ENCODE measurements around the gene ANKS6.

DNA sequence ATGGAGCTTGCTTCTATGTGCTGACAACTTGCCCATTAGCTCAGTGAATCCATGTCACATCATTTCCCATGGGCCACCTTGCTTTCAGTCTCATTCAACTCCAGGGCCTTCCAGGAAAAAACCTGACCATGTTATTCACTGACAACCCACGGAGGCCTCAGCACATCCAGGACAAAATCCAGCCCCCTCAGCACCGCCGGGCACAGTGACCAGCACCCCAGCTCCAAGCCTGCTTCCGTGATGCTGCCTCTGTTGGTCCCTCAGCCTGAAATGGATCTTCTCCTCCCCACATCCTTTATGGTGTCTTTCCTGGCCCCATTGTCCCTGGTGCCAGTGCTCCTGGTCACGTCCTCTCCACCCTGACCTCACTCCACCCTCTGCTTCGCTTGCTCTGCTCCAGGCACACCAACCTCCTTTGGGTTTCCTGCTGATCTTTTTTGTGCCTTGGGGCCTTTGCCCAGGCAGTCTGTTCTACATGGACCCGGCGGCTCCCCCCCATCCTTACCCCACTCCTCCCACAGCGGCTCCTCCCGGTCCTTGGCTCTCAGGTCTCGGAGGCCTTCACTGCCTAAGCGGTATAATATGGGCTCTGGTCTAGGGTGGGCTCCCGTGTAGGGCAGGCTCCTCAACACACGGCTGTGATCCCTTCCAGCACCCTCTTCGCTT, 25.0 kb downstream of the ANKS6 start:
- TF ChIP-seq RB1 (IDR thresholded peaks at IDR 0.05; ENCODE audit: borderline replicate concordance) (no peak), SUPT20H (IDR thresholded peaks at IDR 0.05; ENCODE audit: borderline replicate concordance, control insufficient read depth, low read depth, low read length) (no peak), POLR2A (IDR thresholded peaks at IDR 0.05; ENCODE audit: low read depth, low read length) (no peak), WRNIP1 (IDR thresholded peaks at IDR 0.05; ENCODE audit: borderline replicate concordance, low read depth, low read length) (no peak)
